PC-9 (cell line): ENCODE data around the gene VAV3.

ENCODE experiments used
- EZH2 ChIP-seq: fragments of 200-600 bp; sonication (generic); IDR thresholded peaks from 2 replicates; pipeline ENCODE4 v1.8.0; 2017; ENCODE audit warnings: antibody characterized with exemption, low read depth
- TF ChIP-seq, protein P1 (sequence below): fragments of 200-600 bp; sonication (generic); conservative IDR thresholded peaks from 2 replicates; pipeline ENCODE4 v1.6.1; 2017; ENCODE audit warnings: mixed run types, antibody characterized with exemption, mild to moderate bottlenecking, moderate library complexity

DNA sequence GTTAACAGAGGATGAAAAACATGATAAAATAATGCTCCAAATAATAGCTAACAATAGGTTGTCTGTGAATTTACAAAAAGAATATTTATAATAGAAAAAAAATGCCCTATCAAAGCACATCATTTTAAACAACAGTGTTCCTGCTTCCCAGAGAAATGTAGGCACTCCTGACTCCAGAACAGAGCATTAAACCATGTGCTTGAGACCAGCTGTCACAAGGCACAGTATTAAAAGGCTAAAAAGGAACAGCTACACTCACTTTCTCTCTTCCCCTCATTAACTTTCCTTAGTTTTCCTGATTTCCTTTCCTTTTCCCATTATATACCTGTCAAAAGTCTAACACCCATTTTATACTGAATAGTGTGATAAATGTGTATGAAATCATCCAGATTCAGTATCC is 10.9 kb downstream of the VAV3 start:
- TF ChIP-seq, protein P1, sequence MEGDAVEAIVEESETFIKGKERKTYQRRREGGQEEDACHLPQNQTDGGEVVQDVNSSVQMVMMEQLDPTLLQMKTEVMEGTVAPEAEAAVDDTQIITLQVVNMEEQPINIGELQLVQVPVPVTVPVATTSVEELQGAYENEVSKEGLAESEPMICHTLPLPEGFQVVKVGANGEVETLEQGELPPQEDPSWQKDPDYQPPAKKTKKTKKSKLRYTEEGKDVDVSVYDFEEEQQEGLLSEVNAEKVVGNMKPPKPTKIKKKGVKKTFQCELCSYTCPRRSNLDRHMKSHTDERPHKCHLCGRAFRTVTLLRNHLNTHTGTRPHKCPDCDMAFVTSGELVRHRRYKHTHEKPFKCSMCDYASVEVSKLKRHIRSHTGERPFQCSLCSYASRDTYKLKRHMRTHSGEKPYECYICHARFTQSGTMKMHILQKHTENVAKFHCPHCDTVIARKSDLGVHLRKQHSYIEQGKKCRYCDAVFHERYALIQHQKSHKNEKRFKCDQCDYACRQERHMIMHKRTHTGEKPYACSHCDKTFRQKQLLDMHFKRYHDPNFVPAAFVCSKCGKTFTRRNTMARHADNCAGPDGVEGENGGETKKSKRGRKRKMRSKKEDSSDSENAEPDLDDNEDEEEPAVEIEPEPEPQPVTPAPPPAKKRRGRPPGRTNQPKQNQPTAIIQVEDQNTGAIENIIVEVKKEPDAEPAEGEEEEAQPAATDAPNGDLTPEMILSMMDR = no peak
- TF ChIP-seq EZH2 = no peak
